IPS-18a (cell line): ENCODE data around the gene OSBP2.

Experiments used
- H3K27ac ChIP-seq: one replicate; pipeline ENCODE4 v1.5.1; 2013; ENCODE audit warnings: low read length
- H3K27me3 ChIP-seq: one replicate; pipeline ENCODE4 v1.6.1; 2013; ENCODE audit warnings: mild to moderate bottlenecking, low read length; ENCODE audit not compliant: control insufficient read depth, insufficient read depth
- H3K36me3 ChIP-seq: one replicate; pipeline ENCODE4 v1.6.1; 2013; ENCODE audit warnings: low read depth, low read length; ENCODE audit not compliant: control insufficient read depth
- H3K4me1 ChIP-seq: one replicate; pipeline ENCODE4 v1.6.1; 2013; ENCODE audit warnings: low read depth, low read length; ENCODE audit not compliant: control insufficient read depth
- H3K4me3 ChIP-seq: one replicate; pipeline ENCODE4 v1.5.1; 2013; ENCODE audit warnings: low read length
- H3K9ac ChIP-seq: one replicate; pipeline ENCODE4 v1.6.1; 2013; ENCODE audit warnings: mild to moderate bottlenecking, low read length, moderate library complexity
- H3K9me3 ChIP-seq: one replicate; pipeline ENCODE4 v1.6.1; 2013; ENCODE audit warnings: low read depth, low read length; ENCODE audit not compliant: control insufficient read depth

Gene OSBP2

DNA sequence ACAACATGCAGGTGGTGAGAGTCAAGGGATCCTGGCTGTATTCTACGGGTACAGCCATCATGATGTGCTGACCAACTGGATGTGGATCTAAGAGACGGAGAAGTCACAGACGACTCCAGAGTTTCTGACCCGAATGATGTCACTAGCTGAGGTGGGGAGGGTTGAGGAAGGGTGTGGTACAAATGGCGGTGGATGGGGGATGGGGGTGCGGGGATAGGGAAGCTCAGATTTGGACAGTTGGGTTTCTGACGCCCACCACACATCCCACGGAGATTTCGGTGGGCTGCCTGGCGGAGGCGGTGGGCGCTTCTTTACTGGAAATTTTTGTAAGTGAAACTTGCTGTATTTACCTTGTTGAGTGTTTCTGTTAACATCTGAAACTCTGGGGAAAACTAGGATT, 126.7 kb downstream of the OSBP2 start:
- H3K9me3 ChIP-seq: no peaks in the 10 kb centered on the region
- H3K27ac ChIP-seq: no peak overlapping the region
- H3K36me3 ChIP-seq: no peaks in the 10 kb centered on the region
- H3K4me1 ChIP-seq: no peaks in the 10 kb centered on the region
- no peak overlapping the region for H3K9ac ChIP-seq
- H3K27me3 ChIP-seq: peaks cover 37% of the 10 kb centered on the region
- no peak overlapping the region for H3K4me3 ChIP-seq

DNA sequence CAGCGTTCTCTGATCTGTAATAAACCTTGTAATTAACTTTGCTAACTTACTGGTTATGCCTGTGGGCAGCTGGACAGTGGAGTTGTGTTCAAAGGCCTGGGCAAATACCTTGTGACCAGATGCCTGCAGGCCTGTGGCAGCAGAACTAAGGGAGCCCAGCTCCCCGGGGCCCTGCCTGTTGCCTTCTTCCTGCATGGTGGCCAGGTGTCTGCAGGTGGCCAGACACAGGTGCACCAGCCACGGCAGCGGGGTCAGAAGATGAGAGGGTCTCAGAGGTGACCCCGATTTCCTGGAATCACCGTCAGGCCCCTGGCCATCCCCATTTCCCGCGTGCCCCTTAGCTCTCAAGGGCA, 127.2 kb downstream of the OSBP2 start:
- Histone ChIP-seq H3K4me3 (peak overlapping the region; percentile 52), H3K27ac (no peak overlapping the region), H3K9ac (no peak overlapping the region), H3K4me1 (no peaks in the 10 kb centered on the region), H3K27me3 (peaks cover 37% of the 10 kb centered on the region), H3K36me3 (no peaks in the 10 kb centered on the region), H3K9me3 (no peaks in the 10 kb centered on the region)

DNA sequence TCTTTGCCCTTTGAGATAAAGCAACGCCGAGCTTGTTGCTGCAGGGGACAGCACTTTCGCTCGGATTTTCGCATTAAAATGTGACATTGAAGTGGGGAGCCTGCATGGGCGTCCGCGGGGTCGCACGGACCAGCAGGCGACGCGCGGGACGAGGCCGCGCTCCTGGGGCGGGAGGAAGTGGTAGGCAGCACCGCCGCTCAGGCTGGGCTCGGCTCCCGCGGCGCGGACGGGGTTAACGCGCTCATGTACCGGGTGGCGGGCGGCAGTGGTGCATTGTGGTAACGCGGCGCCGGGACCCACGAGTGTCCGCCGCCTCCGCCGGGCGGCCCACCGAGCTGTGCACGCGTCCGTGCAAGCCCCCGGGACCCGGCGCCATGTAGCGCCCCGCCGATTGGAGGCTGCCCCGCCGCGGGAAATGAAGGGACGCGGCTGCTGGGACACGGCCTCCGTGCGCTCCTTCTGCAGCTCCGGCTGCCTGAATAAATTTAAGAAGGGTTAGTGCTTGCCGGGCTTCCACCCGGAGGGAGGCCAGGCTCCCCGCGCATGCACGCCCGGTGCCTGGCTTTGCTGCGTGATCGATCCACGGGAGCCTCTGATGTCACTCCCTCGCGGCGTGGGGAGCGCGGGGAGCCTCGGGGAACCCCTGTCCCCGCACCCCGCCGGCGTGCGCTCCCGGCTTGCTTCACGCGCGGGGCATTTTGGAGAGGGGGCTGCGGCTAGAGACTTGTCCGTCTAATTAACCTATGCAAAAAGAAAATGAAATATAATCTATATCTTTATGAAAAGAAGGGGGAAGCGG, 127.7 kb downstream of the OSBP2 start:
- Histone ChIP-seq H3K4me1 (no peaks in the 10 kb centered on the region), H3K36me3 (no peaks in the 10 kb centered on the region), H3K9ac (no peak overlapping the region), H3K27me3 (peaks cover 37% of the 10 kb centered on the region), H3K27ac (no peak overlapping the region), H3K4me3 (peak overlapping the region; percentile 52), H3K9me3 (no peaks in the 10 kb centered on the region)

GRCh38 chr22:30823015-30823370, 128.3 kb downstream of the OSBP2 start:
- H3K27me3 ChIP-seq: peaks cover 37% of the 10 kb centered on the region
- H3K36me3 ChIP-seq: no peaks in the 10 kb centered on the region
- no peaks in the 10 kb centered on the region for H3K4me1 ChIP-seq
- H3K4me3 ChIP-seq: peak overlapping the region; percentile 52
- no peak overlapping the region for H3K27ac ChIP-seq
- H3K9ac ChIP-seq: no peak overlapping the region
- no peaks in the 10 kb centered on the region for H3K9me3 ChIP-seq

GRCh38 chr22:30824096-30824495, 129.4 kb downstream of the OSBP2 start:
- Histone ChIP-seq H3K4me1 (no peaks in the 10 kb centered on the region), H3K9ac (no peak overlapping the region), H3K9me3 (no peaks in the 10 kb centered on the region), H3K4me3 (no peak overlapping the region), H3K27ac (no peak overlapping the region), H3K36me3 (no peaks in the 10 kb centered on the region), H3K27me3 (peaks cover 37% of the 10 kb centered on the region)

DNA sequence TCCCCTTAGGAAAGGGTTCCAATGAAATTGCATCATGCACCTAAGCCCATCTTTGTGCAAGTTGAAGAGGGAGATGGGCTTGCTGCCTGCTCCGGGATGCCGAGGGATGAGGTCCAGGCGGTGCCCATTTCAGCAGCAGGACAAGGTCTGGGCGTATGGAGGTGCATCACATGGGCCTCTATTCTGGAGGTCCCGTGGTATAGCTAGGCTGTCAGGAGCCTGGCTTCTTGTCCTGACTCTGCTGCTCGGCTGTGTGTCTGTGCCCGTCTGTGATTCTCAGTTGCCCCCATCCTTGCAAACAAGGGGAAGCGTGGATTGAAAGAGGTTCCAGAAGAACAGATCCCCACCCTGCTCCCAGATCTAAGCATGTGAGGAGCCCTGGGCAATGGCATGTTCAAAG, 130.0 kb downstream of the OSBP2 start:
- Histone ChIP-seq H3K27ac (no peak overlapping the region), H3K4me1 (no peaks in the 10 kb centered on the region), H3K9ac (no peak overlapping the region), H3K4me3 (no peak overlapping the region), H3K27me3 (peaks cover 37% of the 10 kb centered on the region), H3K9me3 (no peaks in the 10 kb centered on the region), H3K36me3 (no peaks in the 10 kb centered on the region)

GRCh38 chr22:30825711-30826505, 131.2 kb downstream of the OSBP2 start:
- no peak overlapping the region for H3K27ac ChIP-seq

DNA sequence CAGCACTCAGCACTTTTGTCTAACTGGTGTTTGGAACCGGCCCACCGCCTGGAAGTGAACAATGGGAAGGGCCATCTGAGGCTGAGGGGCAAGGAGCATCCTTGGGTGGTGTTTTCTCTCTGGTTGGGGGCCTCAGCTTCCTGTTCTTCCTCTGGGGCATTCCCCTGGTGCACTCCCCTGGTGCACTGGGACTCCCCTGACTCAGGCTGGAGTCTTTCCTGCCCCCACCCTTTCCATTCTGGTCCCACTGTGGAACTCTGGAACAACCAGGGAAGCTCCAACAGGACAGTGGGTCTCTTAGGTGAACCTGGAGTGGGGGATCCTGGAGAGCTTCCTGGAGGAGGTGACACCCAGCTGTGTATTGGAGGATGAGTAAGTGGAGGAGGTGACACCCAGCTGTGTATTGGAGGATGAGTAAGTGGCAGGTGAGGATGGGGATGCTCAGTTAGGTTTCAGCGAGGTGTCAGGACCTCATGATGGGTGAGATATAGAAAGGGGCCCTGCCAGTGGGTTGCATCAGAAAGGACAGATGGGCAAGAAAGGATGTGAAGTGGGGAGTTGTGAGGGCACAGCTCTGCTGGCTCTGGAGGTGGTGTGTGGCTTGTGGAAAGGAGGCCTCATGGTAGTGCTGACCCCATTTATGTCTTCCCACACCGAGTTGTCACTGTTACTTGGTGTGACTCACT, 132.1 kb downstream of the OSBP2 start:
- Histone ChIP-seq H3K4me1 (peaks cover 8% of the 10 kb centered on the region), H3K27me3 (peaks cover 27% of the 10 kb centered on the region), H3K9me3 (no peaks in the 10 kb centered on the region), H3K9ac (no peak overlapping the region), H3K4me3 (no peak overlapping the region), H3K27ac (no peak overlapping the region), H3K36me3 (no peaks in the 10 kb centered on the region)

More at GRCh38 chr22:30825711-30826505, 131.2 kb downstream of the OSBP2 start:
- no peaks in the 10 kb centered on the region for H3K9me3 ChIP-seq
- no peak overlapping the region for H3K9ac ChIP-seq
- peaks cover 36% of the 10 kb centered on the region for H3K27me3 ChIP-seq
- no peak overlapping the region for H3K4me3 ChIP-seq
- peaks cover 7% of the 10 kb centered on the region for H3K4me1 ChIP-seq
- no peaks in the 10 kb centered on the region for H3K36me3 ChIP-seq

DNA sequence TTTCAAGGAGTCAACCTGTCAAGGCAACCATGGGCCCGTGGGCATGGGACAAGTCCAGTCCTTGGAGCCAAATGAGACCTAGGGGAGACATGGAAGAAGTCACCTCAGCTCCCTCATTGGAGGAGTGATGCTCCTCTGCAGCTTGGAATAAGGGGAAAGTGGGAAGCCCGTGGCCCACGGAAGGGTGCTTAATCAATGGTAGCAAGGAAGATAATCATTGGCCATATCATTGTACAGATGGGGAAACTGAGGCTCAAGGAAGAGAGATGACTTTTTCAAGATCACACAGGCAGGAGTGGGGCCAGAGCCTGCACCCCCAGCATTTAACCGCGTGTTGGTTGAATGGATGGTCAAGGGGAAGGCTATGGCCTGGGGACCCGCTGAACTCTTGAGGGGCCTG, 133.0 kb downstream of the OSBP2 start:
- Histone ChIP-seq H3K9ac (no peak overlapping the region), H3K4me3 (no peak overlapping the region), H3K4me1 (peaks cover 8% of the 10 kb centered on the region), H3K36me3 (no peaks in the 10 kb centered on the region), H3K9me3 (no peaks in the 10 kb centered on the region), H3K27me3 (peaks cover 19% of the 10 kb centered on the region), H3K27ac (no peak overlapping the region)

GRCh38 chr22:30828187-30829155, 133.8 kb downstream of the OSBP2 start:
- no peak overlapping the region for H3K9ac ChIP-seq
- no peaks in the 10 kb centered on the region for H3K36me3 ChIP-seq
- H3K9me3 ChIP-seq: no peaks in the 10 kb centered on the region
- H3K27ac ChIP-seq: no peak overlapping the region
- peaks cover 8% of the 10 kb centered on the region for H3K4me1 ChIP-seq
- H3K4me3 ChIP-seq: no peak overlapping the region
- H3K27me3 ChIP-seq: peaks cover 10% of the 10 kb centered on the region
